SH-SY5Y (cell line): ENCODE measurements around the gene ADAM15.

ENCODE experiments used
- GATA2 ChIP-seq: IDR thresholded peaks from 2 replicates; pipeline ENCODE4 v1.6.1; 2011; ENCODE audit warnings: mild to moderate bottlenecking, low read depth, low read length
- GATA3 ChIP-seq: IDR thresholded peaks from 2 replicates; pipeline ENCODE4 v1.6.1; 2011; ENCODE audit warnings: low read depth, mild to moderate bottlenecking, low read length, moderate library complexity

DNA sequence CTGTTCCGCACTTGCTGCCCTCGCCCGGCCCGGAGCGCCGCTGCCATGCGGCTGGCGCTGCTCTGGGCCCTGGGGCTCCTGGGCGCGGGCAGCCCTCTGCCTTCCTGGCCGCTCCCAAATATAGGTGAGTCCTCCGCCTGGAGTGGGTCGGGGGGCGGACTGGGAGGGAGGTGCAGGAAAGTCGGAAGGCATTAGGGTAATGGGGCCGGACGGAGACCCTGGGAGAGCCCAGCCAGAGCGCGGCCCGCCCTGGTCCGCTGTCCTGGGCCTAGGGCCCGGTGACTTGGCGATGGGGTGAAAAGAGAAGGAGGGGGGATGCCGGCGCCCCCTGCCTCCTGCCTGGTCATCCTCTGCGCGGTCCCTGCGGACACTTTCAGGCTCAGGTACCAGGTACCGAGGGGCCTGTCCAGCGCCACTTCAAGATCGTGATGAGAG lies 243 bp downstream of the ADAM15 start:
- TF ChIP-seq GATA2 (no peak), GATA3 (no peak)
